IPS DF 4.7 (cell line): Measurements from ENCODE around the gene PRKCA.

Experiments
- DNase-seq: peaks from one replicate; pipeline ENCODE4 v3.0.0-alpha.2; 2013; ENCODE audit warnings: low spot score; ENCODE audit errors: extremely low read depth

Gene PRKCA

DNA sequence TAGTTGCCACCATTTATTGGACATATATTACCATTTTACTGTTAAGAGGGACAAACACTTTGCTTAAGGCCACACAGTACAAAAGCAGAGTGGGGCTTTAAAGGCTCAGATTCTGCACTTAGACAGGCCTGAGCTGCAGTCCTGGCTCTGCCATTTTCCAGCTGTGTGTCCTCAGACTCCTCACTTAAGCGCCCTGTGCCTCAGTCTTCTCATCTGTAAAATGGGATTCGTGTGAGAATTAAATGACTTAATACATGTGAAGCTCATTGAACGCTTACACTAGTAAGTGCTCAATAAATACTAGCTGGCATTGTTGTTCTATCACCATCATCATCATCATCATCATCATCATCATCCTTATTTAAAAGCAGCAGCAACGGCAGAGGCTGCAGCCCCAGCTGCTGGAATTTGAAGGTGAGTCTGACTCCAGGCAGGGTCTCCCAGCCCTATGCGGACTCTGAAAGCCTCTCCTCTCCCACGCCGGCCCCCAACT, 532.1 kb downstream of the PRKCA start:
- no peak for DNase-seq

DNA sequence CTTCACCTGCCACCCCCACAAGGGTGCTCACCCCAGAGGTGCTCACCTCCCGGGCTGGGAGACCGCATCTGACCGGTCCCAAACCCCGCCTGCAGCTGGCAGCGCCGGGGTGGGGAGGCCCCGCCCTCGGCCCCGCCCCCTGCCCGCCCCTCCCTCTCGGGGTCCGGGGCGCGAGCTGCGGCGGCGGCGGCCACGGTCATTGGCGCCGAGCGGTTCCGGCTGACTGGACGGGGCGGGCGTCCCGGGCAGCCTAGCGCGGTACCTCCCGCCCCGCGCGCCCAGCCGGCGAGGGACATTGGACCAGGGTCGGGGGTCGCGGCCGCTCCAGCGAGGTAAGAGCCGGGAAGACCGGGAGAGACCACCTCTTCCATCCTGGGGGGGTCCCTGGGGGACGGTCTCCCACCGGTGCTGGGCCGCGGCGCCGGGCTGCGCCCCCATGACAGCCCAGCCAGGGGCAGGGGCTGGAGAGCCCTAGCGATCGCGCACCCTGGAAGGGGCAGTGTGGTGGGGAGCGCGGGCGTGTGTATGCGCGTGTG, 532.6 kb downstream of the PRKCA start, which contains the start of gene CACNG5:
Gene CACNG5 (plus strand): TSS at position 199 of the 536 bp plus-strand sequence. CDS start 42,216 bp downstream, outside the sequence.
- DNase-seq, result no peak

DNA sequence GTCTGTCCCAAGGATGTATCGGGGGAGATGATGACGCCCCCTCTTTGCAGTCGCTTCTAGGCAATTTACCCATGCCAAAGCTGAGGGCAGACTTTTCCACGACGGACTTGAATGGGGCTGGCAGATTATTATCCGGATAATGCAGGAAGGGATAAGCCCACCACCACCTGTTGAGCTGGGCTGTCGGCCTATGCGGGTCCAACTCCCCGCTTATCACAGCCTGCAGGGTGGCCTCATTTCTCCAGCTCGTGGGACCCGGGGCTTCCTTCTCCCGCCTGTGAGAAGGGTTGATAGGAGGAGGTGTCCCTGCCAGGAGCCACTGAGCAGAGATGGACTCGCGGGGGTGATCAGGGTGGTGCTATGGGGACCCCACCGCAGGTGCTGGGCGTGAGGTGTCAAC, 533.1 kb downstream of the PRKCA start:
- DNase-seq, result no peak

DNA sequence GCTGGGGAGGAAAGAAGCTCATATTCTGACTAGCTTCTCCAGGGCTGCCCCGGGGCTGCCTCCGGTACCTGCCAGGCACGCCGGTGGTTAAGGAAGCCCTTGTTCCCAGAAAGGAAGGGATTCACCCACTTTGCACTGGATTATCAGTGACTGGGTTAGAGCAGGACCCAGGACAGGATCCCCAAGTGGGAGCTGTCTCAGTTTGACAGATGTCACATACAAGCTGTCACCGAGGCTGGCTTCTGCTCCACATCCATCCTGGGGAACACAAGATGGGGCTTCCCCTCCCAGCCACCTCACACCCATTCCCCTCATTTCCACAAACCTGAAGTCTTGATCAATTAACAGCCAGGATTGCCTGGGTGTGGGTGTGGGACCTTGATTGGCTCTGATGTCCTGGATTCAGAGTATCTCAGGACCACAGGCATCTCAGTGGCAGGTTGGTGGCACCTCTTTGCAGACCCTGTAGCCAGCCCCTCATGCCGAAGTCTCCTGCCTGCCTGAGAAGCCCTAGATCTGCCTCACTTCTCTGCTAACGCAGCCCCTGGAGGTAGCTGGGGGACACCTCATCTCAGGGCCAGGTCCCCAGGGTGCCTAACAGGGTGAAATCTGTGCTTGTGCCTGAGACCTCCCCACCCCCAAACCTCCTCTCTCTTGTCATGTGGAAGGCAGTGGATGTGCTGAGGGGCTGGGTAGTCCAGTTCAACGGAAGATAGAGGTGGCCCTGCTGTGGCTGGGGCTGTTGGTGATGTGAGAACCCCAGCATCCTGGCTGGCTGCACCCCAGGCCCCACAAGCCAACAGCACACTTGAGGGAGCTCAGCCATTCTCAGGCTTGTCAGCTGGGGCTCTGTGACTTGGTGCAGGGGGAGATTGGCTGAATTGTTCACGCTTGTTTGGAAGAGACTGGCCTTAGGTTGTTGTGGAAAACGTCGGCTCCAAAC, 533.9 kb downstream of the PRKCA start:
- no peak for DNase-seq

DNA sequence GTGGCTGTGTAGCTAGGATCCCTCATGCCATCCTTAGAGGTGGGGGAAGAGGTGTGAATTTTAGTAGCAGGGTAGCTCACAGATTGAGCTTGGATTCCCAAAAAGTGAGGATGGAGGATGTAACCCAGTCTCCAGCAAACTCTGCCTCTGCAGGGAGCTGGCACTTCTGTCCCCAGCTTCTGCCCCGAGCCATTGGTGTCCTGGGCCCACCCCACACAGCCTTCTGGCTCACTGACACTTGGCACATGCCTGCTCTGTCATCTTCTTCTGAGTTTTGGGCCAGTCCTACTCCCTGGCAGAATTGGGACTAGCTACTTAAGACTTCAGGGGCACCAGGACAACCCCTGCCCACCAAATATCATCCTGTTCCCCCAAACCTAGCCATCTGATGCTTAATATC, 534.8 kb downstream of the PRKCA start:
- DNase-seq, result no peak

DNA sequence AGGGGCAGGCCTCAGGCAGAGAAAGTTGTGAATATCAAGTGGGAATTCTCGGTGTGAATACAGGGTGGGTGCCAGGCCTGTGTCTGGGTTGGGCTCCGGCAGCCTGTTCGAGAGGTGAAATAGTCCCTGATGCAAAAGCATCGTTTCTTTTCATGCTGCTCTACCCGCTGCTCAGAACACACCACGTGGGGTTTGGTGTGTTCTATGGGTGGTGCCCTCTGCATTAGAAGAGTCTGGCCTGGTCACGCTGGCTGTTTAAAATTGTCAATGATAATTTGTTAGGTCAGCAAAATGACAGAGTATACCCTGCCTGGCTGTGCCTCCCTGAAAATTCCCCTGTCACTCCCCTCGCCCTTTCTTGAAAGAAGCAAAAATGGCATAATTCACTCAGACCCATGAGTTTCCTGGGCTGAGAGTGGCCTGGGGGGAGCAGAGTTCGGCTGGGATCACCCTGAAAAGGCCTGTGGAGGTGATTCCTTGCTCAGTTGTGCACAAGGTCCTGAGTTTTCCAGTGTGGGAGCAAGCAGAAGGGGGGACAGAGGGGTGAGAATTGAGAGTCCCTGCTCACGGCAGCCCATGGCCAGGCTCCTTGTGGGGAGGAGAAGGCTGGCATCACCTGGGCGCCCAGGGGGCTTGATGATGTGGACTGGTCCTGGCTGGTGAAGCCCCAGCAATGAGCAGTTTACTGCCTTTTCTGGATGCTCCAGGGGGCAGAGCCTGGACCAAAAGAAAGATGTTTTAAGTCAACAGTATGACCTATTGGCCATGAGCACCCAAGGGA, 535.7 kb downstream of the PRKCA start:
- DNase-seq, result no peak

DNA sequence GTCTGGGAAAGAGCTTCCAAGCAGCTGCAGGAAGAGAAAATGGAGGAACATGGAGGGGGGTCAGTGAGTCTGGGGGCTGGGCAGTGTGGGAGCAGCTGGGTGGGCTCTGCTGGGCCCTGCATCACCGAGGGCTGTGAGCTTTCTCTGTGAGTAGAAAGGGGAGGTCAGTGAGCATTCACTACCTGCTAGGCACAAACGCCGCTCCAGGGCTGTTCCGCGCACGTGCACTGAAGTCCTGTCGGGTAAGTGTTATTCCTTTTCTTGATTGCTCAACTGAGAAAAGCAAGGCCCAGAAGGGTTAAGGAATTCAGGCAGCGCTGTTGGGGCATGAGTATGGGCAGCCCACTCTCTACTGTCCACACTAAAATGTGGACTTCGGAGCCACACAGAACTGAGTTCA, 537.2 kb downstream of the PRKCA start:
- DNase-seq, result no peak

DNA sequence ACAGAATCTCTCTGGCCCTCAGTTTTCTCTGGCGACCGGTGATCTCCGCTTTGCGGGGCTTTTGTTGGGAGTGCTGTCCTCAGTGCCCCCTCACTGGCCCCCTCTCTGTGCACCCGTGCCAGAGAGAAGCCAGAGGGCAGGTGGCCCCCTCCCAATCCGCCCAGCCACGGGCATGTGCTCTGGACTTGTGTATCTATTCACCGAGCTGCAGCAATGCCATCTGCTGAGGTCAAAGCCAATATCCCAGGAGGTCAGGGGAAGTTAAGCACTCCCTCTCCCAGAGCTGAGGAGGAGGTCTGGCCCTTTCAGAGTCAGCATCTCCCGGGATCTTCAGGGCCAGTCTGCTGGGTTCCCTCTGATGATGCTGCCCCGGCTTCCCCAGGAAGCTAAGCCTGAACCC, 537.6 kb downstream of the PRKCA start:
- no peak for DNase-seq

DNA sequence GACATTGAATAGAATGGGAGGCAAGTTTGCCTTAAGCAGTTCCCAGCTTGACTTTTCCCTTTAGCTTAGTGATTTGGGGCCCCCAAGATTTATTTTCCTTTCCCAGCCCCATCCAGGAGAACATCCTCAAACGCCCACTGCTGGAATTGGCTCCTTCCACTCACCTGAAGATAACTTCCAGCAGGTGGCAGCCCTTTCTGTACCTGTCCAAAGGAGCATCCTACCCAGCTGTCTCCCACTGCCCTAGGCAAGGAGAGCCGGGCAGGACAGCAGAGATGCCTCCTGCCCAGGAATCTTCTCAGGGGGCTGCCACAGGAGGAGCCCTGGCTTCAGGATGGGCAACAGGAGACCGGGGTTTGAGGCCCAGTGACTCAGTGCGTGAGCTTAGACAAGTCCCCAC, 538.9 kb downstream of the PRKCA start:
- no peak for DNase-seq

DNA sequence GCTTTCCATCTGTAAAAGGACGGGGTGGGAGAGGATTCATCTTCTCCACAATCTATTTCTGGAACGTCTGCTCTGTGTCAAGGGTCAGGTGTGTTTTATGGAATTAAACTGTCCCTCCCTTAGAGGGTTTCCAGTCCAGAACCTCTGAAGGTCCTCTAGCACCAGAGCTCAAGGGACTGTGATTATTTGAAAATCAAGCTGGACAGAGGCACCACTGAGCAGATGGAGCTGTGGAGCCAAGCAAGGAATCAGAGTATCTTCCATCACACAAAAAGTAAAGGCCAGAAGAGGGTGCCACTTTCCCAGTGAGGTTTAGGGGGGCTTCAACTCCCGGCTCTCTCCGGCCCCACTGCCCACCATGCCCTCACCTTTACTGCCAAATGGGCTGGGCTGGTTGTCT, 539.3 kb downstream of the PRKCA start:
- DNase-seq, result no peak

DNA sequence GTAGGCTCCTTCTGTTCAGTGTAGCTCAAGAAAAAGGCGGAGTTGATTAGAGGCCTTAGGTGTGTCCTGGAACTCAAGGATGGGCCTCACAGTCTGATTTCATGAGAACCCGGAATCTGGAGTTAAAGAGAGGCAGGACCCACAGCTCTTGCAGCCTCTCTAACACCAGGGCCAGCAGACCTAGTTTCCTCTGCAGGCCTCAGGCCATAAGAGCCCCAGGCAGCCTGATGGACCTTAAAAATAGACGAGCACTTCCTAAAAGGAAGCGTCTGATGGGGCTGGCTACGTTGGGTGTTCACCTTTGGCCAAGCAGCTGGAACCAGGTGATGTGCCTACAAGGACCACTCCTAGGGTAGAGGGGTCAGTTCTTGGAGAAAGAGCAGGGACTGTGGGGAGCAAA, 540.1 kb downstream of the PRKCA start:
- no peak for DNase-seq

DNA sequence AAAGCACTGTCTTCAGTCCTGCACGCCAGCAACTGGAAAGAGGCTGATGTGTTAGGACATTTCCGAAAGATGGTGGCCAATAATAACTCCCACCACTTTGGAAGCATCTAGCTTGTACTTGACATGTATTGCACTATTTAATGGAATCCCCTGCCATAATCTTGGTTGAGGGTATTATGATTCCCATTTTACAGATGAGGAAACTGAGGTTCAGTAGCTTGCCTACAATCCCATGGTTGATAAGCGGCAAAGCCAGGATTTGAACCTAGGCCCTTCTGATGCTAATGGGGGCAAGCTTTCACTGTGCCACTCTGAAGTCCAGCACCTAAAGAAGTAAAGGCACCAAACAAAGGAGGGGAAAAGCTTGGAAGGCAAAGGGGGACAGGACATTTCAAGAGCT, 540.5 kb downstream of the PRKCA start:
- no peak for DNase-seq

DNA sequence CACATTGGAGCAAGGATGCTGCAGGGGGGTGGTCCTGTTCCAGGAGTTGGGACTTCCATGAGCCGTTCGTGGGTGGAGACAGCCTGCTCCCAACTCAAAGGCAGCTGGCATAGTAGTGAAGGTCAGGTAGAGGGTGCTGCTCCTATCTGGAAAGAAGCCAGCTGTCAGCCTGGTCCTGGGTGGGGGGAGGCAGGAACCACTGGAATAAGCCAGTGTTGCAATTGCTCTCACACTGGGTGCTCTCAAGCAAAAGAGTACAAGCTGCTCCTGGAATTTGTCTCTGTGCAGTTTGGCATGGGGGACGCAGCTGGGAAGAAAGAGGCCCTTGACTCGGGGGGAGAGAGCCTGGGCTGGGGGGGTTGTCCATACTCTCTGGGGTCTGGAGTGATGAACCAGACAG, 541.2 kb downstream of the PRKCA start:
- no peak for DNase-seq

DNA sequence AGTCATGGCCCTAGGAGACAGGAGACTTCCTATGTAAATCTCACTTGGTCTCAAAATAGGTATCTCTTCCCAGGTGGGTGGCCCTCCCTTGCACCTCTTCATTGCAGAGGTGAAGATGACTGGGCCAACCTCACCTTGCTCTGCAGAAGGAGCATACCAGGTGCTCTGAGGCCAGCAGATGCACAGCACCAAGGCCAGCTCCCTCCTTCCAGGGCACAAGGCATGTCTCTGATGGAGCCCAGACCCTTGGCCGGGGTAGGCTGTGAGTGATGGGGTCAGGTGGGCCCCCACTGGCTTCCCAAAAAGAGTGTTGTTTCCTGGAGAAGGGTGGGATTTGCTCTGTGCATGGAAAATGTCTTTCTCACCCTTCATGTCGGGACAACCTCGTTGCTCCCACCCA, 545.3 kb downstream of the PRKCA start:
- no peak for DNase-seq

DNA sequence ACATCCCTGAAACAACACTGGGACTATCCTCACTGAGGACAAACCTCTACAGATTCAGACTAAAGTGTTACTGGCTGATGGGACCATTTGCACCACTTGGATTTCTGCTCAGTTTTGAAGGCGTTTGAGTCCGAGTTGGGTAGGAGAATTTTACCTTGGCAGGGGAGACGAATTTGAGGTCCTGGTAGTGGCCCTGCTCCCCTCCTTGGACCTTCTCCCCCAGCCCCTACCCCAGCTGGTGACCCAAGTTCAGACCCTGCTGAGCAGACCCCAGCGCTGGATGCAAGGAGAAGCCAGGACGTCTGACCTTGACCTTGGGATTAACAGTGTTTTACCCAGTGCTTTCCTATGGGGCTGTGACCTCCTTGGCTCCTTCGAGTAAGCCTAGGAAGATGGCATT, 546.1 kb downstream of the PRKCA start:
- no peak for DNase-seq

DNA sequence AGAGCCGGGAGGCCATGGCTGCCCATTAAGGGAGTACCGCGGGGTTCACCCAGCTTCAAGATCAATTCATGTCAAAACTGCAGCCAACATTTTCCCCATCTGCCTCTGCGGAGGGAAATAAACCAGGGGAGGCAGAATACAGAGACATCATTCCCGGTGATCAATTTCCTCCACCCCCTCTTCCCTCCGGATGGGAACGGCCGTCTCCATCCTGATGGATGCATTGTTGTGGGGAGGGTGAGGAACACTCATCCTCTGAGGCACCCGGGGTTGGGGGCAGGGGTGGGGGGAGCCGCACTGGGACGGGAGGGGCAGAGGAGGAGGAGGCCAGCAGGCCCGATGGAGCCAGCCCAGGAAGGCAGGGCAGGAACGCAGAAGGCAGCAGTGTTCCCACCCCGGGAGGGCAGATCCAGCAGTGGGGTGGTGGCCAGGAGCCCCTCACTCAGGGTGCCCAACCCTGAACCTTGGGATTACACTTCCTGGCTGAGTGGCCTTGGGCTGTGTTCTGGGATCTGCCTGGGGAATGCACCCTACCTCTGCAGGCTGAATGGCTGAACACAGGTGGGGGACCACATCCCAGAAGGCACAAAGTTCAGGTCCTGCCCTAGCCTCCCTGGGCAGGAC, 546.7 kb downstream of the PRKCA start:
- no peak for DNase-seq

DNA sequence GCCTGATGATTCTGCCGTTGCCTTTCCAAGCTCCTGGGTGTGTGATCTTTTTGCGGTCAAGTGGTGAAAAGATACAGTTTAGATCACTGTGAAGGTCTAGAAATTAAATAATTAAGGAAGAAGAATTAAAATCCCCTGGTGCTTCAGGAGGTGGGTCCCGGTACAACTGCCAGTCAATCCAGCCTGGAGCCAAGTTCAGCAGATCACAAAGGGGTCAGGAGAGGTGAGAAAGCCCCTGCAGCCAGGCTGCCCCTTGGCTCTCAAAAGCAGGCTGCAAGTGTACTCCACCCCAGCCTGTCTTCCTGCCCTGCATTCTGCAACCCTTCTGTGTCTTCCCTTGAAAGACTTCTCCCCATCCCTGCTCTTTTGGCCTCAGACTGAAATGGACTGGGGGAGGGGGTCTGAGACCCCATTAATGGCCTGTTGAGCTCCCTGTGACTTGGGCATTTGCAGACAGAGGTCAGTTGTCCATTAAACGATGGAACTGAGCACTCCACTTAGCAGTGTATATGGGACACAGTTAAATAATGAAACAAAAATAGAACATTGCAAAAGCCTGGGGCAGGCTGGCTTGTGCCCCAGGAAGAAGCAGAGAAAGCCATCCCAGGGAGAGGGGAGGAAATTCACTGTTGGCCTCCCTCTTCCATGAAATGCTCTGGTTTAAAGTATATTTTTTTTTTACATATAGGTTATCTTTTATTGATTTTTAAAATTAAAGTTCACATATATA, 547.6 kb downstream of the PRKCA start:
- no peak for DNase-seq

DNA sequence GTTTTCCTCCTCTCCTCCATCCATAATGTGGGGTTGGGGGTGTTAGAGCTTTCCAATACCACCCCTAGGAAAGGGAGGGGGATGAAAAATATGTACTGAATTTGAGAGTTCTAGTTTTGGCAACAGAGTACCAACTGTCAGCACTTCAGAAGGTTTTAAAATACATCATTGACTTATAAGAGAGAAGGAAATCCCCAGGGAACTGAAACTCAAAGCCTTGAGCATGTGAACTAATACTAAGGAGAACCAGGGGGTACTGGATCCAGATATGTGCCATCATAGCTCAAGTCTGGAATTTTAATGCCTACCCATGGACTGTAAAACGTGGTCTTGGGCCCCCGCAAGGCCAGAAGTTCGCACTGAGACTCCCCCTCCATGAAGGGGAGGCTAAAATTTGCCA, 548.3 kb downstream of the PRKCA start:
- no peak for DNase-seq

DNA sequence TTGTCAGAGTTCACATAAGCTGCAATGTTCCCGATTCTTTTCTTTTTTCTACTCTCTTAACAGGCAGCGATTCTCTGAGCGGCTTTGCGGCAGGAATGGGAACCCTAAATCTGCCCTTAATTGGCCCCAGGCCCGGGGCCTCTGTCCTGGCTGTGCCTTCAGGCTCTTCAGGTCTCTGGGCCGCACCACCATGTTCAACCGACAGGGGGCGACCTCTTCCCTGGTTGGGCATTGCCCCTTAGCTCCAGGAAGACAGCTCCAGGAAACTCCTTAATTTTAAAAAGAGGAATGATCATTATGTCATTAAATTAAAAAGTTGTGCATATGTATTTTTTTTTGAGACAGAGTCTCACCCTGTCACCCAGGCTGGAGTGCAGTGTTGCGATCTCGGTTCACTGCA, 552.8 kb downstream of the PRKCA start:
- no peak for DNase-seq

DNA sequence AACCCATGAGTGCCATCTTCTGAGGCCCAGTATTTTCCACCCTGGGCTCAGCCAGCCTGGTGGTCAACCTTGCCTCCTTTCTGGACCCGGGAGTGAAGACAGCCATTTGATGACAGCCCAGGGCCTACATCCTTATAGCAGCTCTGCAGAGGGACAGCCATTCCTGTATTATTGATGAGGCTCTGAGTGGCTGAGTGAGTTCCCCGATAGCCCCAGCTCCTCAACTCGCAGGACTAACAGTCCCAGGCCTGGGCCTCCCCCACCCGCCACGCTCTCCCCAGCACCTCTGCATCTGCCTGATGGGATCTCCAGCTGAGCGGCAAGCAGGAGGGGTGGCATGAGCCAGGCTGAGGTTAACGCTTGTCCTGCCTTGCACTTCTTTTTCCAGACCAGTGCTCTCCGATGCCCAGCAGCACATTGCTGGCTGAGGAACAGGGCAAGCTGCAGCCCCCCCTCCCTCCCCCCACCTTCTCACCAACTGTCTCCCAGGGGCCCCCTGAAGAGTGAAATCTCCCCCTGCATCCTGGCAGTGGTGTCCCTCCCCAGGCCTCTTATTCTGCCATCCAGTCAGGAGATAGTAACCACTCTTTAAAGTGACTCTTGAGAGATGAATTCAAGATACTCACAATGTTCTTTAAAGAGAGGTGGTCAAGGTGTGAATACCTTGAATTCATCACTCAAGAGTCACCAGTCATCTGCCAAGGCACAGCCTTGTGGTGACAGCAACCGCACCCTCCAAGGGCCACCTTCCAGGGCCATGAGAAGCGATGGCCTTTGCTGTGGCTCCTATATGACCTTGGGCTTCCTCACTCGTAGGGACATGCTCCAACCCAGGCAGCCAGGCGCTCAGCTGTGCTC, 556.0 kb downstream of the PRKCA start:
- no peak for DNase-seq
